COLO668 (cell line): ENCODE results near the gene SPOCD1.

Experiments
- DNase-seq: peaks from one replicate; lab custom pipeline; 2025; ENCODE audit not compliant: unreplicated experiment; lab: John Stamatoyannopoulos, UW

SPOCD1 gene

GRCh38 chr1:31815752-31816500 lies at the start of gene SPOCD1:
Gene SPOCD1 (minus strand): TSS chr1:31816022. CDS start chr1:31815333, 689 bp downstream.
- DNase-seq, result peak; percentile 81

GRCh38 chr1:31862071-31862470 lies 46.2 kb upstream of the SPOCD1 start:
- no peak for DNase-seq

GRCh38 chr1:31861346-31861745 lies 45.5 kb upstream of the SPOCD1 start:
- DNase-seq, result no peak

- no peak for DNase-seq
These were observed 44.8 kb upstream of the SPOCD1 start for GRCh38 chr1:31860581-31860980.

- DNase-seq, result no peak
These were observed 43.9 kb upstream of the SPOCD1 start for GRCh38 chr1:31859719-31860118.

GRCh38 chr1:31859044-31859443 lies 43.2 kb upstream of the SPOCD1 start:
- DNase-seq, result no peak

GRCh38 chr1:31857863-31858262 lies 42.0 kb upstream of the SPOCD1 start:
- DNase-seq, result no peak

- no peak for DNase-seq
These were observed 40.3 kb upstream of the SPOCD1 start for GRCh38 chr1:31856140-31856539.

GRCh38 chr1:31855038-31855845 lies 39.4 kb upstream of the SPOCD1 start:
- DNase-seq, result no peak

- DNase-seq, result no peak
These were observed 33.8 kb upstream of the SPOCD1 start for GRCh38 chr1:31849653-31850052.

- DNase-seq, result no peak
These were observed 32.6 kb upstream of the SPOCD1 start for GRCh38 chr1:31848381-31848897.

GRCh38 chr1:31846484-31846883 lies 30.7 kb upstream of the SPOCD1 start:
- DNase-seq, result no peak

GRCh38 chr1:31843506-31843905 lies 27.7 kb upstream of the SPOCD1 start:
- DNase-seq, result no peak

- DNase-seq, result no peak
These were observed 24.0 kb upstream of the SPOCD1 start for GRCh38 chr1:31839662-31840343.

- no peak for DNase-seq
These were observed 21.8 kb upstream of the SPOCD1 start for GRCh38 chr1:31837451-31838158.

GRCh38 chr1:31836638-31837037 lies 20.8 kb upstream of the SPOCD1 start:
- no peak for DNase-seq

GRCh38 chr1:31835415-31835814 lies 19.6 kb upstream of the SPOCD1 start:
- no peak for DNase-seq

- DNase-seq, result peak; percentile 36
These were observed 18.7 kb upstream of the SPOCD1 start for GRCh38 chr1:31834501-31834900.

- DNase-seq, result no peak
These were observed 15.9 kb upstream of the SPOCD1 start for GRCh38 chr1:31831397-31832378.

GRCh38 chr1:31830511-31830910 lies 14.7 kb upstream of the SPOCD1 start:
- peak; percentile 92 for DNase-seq
